C4-2B (cell line): ENCODE results near the gene ANKS4B.

Experiments
- CTCF ChIP-seq: fragments of 450-650 bp; conservative IDR thresholded peaks from 2 replicates; pipeline ENCODE4 v1.5.1; 2017; ENCODE audit warnings: mild to moderate bottlenecking
- ZFX ChIP-seq: fragments of 450-650 bp; IDR thresholded peaks from 2 replicates; pipeline ENCODE4 v1.6.1; 2017

GRCh38 chr16:21227866-21228265 lies 5.6 kb upstream of the ANKS4B start:
- TF ChIP-seq CTCF (no peak), ZFX (no peak)
